NB4 (cell line): ENCODE measurements around the gene SEPTIN8.

ENCODE experiments used
- DNase-seq: peaks from one replicate; pipeline ENCODE4 v3.0.0; 2010; ENCODE audit warnings: low read depth
- H3K4me3 ChIP-seq: one replicate; pipeline ENCODE4 v1.5.1; 2011; ENCODE audit warnings: mild to moderate bottlenecking, low read depth, low read length, moderate library complexity
- CTCF ChIP-seq: IDR thresholded peaks from one replicate; pipeline ENCODE4 v1.5.1; 2012; ENCODE audit warnings: low read depth, low read length
- MAX ChIP-seq: IDR thresholded peaks from 2 replicates; pipeline ENCODE4 v1.6.1; 2011; ENCODE audit warnings: low read depth, low read length
- MYC ChIP-seq: IDR thresholded peaks from 2 replicates; pipeline ENCODE4 v1.6.1; 2011; ENCODE audit warnings: low read depth, low read length
- POLR2A ChIP-seq: IDR thresholded peaks from 2 replicates; pipeline ENCODE4 v1.6.1; 2011; ENCODE audit warnings: mild to moderate bottlenecking; ENCODE audit not compliant: insufficient read length; ENCODE audit errors: extremely low read depth

Gene SEPTIN8

GRCh38 chr5:132761321-132762240 lies 15.5 kb downstream of the SEPTIN8 start:
- no peak overlapping the region for H3K4me3 ChIP-seq
- no peak for DNase-seq
- TF ChIP-seq MYC, result no peak
- TF ChIP-seq POLR2A, result no peak
- no peak for TF ChIP-seq CTCF
- no peak for TF ChIP-seq MAX

GRCh38 chr5:132760601-132761317 lies 16.3 kb downstream of the SEPTIN8 start:
- TF ChIP-seq MAX (no peak), MYC (no peak), CTCF (no peak), POLR2A (no peak)
- H3K4me3 ChIP-seq, result no peak overlapping the region
- no peak for DNase-seq

- no peak overlapping the region for H3K4me3 ChIP-seq
- no peak for DNase-seq
- TF ChIP-seq MAX (no peak), POLR2A (no peak), MYC (no peak), CTCF (no peak)
Measured at GRCh38 chr5:132760049-132760420, 17.0 kb downstream of the SEPTIN8 start.

- TF ChIP-seq MYC, result no peak
- no peak for TF ChIP-seq MAX
- no peak for TF ChIP-seq CTCF
- TF ChIP-seq POLR2A, result no peak
Measured at GRCh38 chr5:132759114-132760048, 17.7 kb downstream of the SEPTIN8 start.

GRCh38 chr5:132758451-132758850 lies 18.6 kb downstream of the SEPTIN8 start:
- no peak overlapping the region for H3K4me3 ChIP-seq
- DNase-seq, result no peak
- TF ChIP-seq MYC, result no peak
- no peak for TF ChIP-seq CTCF
- no peak for TF ChIP-seq POLR2A
- TF ChIP-seq MAX, result no peak

More at GRCh38 chr5:132759114-132760048, 17.7 kb downstream of the SEPTIN8 start:
- no peak for DNase-seq
- H3K4me3 ChIP-seq, result no peak overlapping the region
